HepG2 (cell line): ENCODE results near the gene PCSK7. TPM values are rescaled to one million over a fixed set of nuclear protein-coding genes. Genes with fewer than 3 reads are reported as not detected.

ENCODE experiments used
- ATAC-seq: fragments of 200-7000 bp; cut with Tn5 transposase; 3 replicates; pipeline ENCODE4 v1.9.1; 2020; ENCODE audit warnings: mild to moderate bottlenecking, moderate library complexity
- BruUV-seq: library from RNA; stranded (reverse); fragments of 400-500 nt; replicated peaks from 2 replicates; lab custom pipeline; 2021; lab: Mats Ljungman, UMichigan
- CTCF ChIA-PET: fragments of 300-600 bp; formaldehyde crosslinking; extraction: SDS; loops from one replicate; lab custom pipeline; 2021; ENCODE audit warnings: low total read pairs, inconsistent platforms, low intra/inter-chr PET ratio; lab: Yijun Ruan, JAX
- POLR2A ChIA-PET: fragments of 350-600 bp; sonication (Branson Sonifier 250); formaldehyde crosslinking; loops from one replicate; lab custom pipeline; 2020; ENCODE audit warnings: antibody characterized with exemption, inconsistent platforms; lab: Yijun Ruan, JAX
- DNase-seq: peaks from one replicate; pipeline ENCODE4 v3.0.0-alpha.2; 2015; ENCODE audit warnings: low spot score
- FAIRE-seq: peaks from 3 replicates; lab custom pipeline; 2011; peaks lifted over from hg19 to GRCh38; lab: Jason Lieb, UNC
- H2AFZ ChIP-seq: one replicate; pipeline ENCODE4 v1.6.1; 2011; ENCODE audit warnings: low read length, inconsistent platforms
- H3K27ac ChIP-seq: fragments of 300-600 bp; 3 replicates; pipeline ENCODE4 v1.8.0; 2011; ENCODE audit warnings: mixed run types, mild to moderate bottlenecking, mixed read lengths, low read length, inconsistent platforms; ENCODE audit not compliant: insufficient read depth; ENCODE audit errors: extremely low read length
- H3K27me3 ChIP-seq, 2 experiments: fragments of 200-600 bp in 1 of 2; 2 replicates in 1 of 2; 3 replicates in 1 of 2; pipeline versions ENCODE4 v1.6.0 to v1.8.0; 2011; ENCODE audit warnings: low read length in 2 of 2, mild to moderate bottlenecking in 2 of 2, moderate library complexity in 2 of 2, inconsistent platforms in 1 of 2; ENCODE audit not compliant: insufficient read depth in 2 of 2, control insufficient read depth in 1 of 2
- H3K36me3 ChIP-seq, 2 experiments: fragments of 200-600 bp in 1 of 2; replicated peaks in 1 of 2; 2 replicates in 1 of 2; 3 replicates in 1 of 2; pipeline versions ENCODE4 v1.5.1 to v1.8.0; 2011; ENCODE audit warnings: low read length in 2 of 2, inconsistent platforms in 1 of 2; ENCODE audit not compliant: insufficient read depth in 2 of 2, control insufficient read depth in 1 of 2
- H3K4me1 ChIP-seq: 2 replicates; pipeline ENCODE4 v1.5.1; 2012; ENCODE audit warnings: low read length, inconsistent platforms; ENCODE audit not compliant: insufficient read depth
- H3K4me2 ChIP-seq: 2 replicates; pipeline ENCODE4 v1.6.0; 2011; ENCODE audit warnings: low read depth, low read length, inconsistent platforms
- H3K4me3 ChIP-seq, 3 experiments: fragments of 200-600 bp in 1 of 3; sonication (generic), shearing (Covaris generic) in 1 of 3; replicated peaks in 1 of 3; 2 replicates each; pipeline ENCODE4 v1.5.1; 2011 to 2016; ENCODE audit warnings: low read length in 3 of 3, inconsistent platforms in 2 of 3, low read depth in 2 of 3, mild to moderate bottlenecking in 2 of 3, control low read depth in 1 of 3, mixed read lengths in 1 of 3; ENCODE audit not compliant: insufficient read depth in 1 of 3
- H3K79me2 ChIP-seq: one replicate; pipeline ENCODE4 v1.6.1; 2011; ENCODE audit warnings: low read length, inconsistent platforms; ENCODE audit not compliant: insufficient read depth
- H3K9ac ChIP-seq: 2 replicates; pipeline ENCODE4 v1.6.0; 2011; ENCODE audit warnings: mild to moderate bottlenecking, low read depth, low read length, inconsistent platforms; ENCODE audit not compliant: insufficient read depth
- H3K9me3 ChIP-seq: 2 replicates; pipeline ENCODE4 v1.5.1; 2012; ENCODE audit warnings: mild to moderate bottlenecking, low read length
- H4K20me1 ChIP-seq: 2 replicates; pipeline ENCODE4 v1.6.0; 2011; ENCODE audit warnings: inconsistent platforms, mild to moderate bottlenecking, low read length, moderate library complexity; ENCODE audit not compliant: insufficient read depth
- CHD2 ChIP-seq: IDR thresholded peaks from 2 replicates; pipeline ENCODE4 v1.6.1; 2011; ENCODE audit warnings: low read depth, low read length, improper control_type of control experiment
- JDP2 ChIP-seq: sonication (generic); formaldehyde crosslinking; IDR thresholded peaks from 2 replicates; pipeline ENCODE4 v1.8.1; 2022; ENCODE audit warnings: missing genetic modification reagents, borderline replicate concordance
- LBX2 ChIP-seq: sonication (generic); formaldehyde crosslinking; IDR thresholded peaks from 2 replicates; pipeline ENCODE4 v1.5.0; 2020; ENCODE audit warnings: missing genetic modification reagents, mild to moderate bottlenecking, borderline replicate concordance
- PCBP2 ChIP-seq: fragments of 200-400 bp; formaldehyde crosslinking; optimal IDR thresholded peaks from 2 replicates; pipeline ENCODE3; 2018; ENCODE audit warnings: low read length, low read depth; ENCODE audit not compliant: poor library complexity, severe bottlenecking
- SMYD3 ChIP-seq: sonication (generic); formaldehyde crosslinking; IDR thresholded peaks from 2 replicates; pipeline ENCODE4 v1.8.1; 2023; ENCODE audit warnings: mild to moderate bottlenecking, missing genetic modification reagents
- ZBED4 ChIP-seq: sonication (generic); formaldehyde crosslinking; IDR thresholded peaks from 2 replicates; pipeline ENCODE4 v1.4.0; 2020; ENCODE audit warnings: missing genetic modification reagents, borderline replicate concordance
- ZBTB49 ChIP-seq: sonication (generic); formaldehyde crosslinking; IDR thresholded peaks from 2 replicates; pipeline ENCODE4 v1.4.0; 2020; ENCODE audit warnings: missing genetic modification reagents, borderline replicate concordance
- ZC3H4 ChIP-seq: sonication (generic); formaldehyde crosslinking; IDR thresholded peaks from 2 replicates; pipeline ENCODE4 v1.4.0; 2020; ENCODE audit warnings: missing genetic modification reagents, borderline replicate concordance
- ZFP36 ChIP-seq: fragments of 150-350 bp; IDR thresholded peaks from 2 replicates; pipeline ENCODE4 v1.6.1; 2018; ENCODE audit warnings: borderline replicate concordance, low read length, low read depth; ENCODE audit not compliant: partially characterized antibody
- ZFP36L1 ChIP-seq: sonication (generic); formaldehyde crosslinking; IDR thresholded peaks from 2 replicates; pipeline ENCODE4 v1.8.0; 2022; ENCODE audit warnings: mild to moderate bottlenecking, missing genetic modification reagents, moderate library complexity
- ZNF124 ChIP-seq: sonication (generic); formaldehyde crosslinking; IDR thresholded peaks from 2 replicates; pipeline ENCODE4 v1.4.0; 2020; ENCODE audit warnings: missing genetic modification reagents
- ZNF431 ChIP-seq: sonication (generic); formaldehyde crosslinking; IDR thresholded peaks from 2 replicates; pipeline ENCODE4 v1.9.0; 2022; ENCODE audit warnings: missing genetic modification reagents, low read depth, mild to moderate bottlenecking, borderline replicate concordance
- ZNF432 ChIP-seq: sonication (generic); formaldehyde crosslinking; IDR thresholded peaks from 2 replicates; pipeline ENCODE4 v1.5.0; 2020; ENCODE audit warnings: missing genetic modification reagents, mild to moderate bottlenecking, borderline replicate concordance
- ZNF800 ChIP-seq: sonication (generic); formaldehyde crosslinking; IDR thresholded peaks from 2 replicates; pipeline ENCODE4 v1.4.0; 2020; ENCODE audit warnings: missing genetic modification reagents
- WGBS: methylation state at CpG from one replicate; pipeline ENCODE4 v1.1.6; 2017; ENCODE audit warnings: low lambda C conversion rate; 5-methylcytosine and 5-hydroxymethylcytosine counted together
- in situ Hi-C: cut with HindIII; loops from 2 replicates; pipeline ENCODE4 v1.10.0; 2017; ENCODE audit warnings: low pct_unique_long_range_greater_than_20kb; ENCODE audit not compliant: extremely low pct_ligation_motif_present
- intact Hi-C: fragments of 100-400 bp; cut with micrococcal nuclease; formaldehyde crosslinking; loops from one replicate; pipeline ENCODE4 v1.10.0; 2022; ENCODE audit not compliant: unreplicated experiment
- polyA plus RNA-seq, 8 experiments: library from polyadenylated mRNA; depleted of rRNA in 3 of 8; stranded (reverse) in 7 of 8; unstranded in 1 of 8; fragments of >200 nt; fragmentation: Illumina TruSeq in 4 of 8; extraction: Trizol in 4 of 8; gene quantifications; 2 replicates each; pipeline versions ENCODE4 v1.2.1 to v1.2.3, GENCODE V29; 2011 to 2016; ENCODE audit warnings: low read depth in 4 of 8, missing spikeins in 1 of 8, mixed read lengths in 1 of 8; ENCODE audit not compliant: insufficient read depth in 1 of 8
- total RNA-seq, 5 experiments: library from RNA; depleted of rRNA; stranded (reverse); fragments of >200 nt; fragmentation: Illumina TruSeq; extraction: Trizol; gene quantifications; 2 replicates each; pipeline ENCODE4 v1.2.3, GENCODE V29; 2016; ENCODE audit warnings: low read depth in 1 of 5

Gene PCSK7
- total and polyA plus RNA-seq, 2 of the 13 experiments (the other 11 are each of a cell fraction or from before 2014, with no cell fraction given) = 13.4 to 13.8 TPM

GRCh38 chr11:117166491-117166890 is 65.4 kb downstream of the PCSK7 start (continued):
- TF ChIP-seq ZC3H4 (CRISPR knock-in tag) (no peak), ZNF431 (CRISPR knock-in tag) (no peak), LBX2 (CRISPR knock-in tag) (no peak), ZFP36 (no peak), SMYD3 (CRISPR knock-in tag) (no peak)
- TF ChIP-seq, all 625 proteins: peak for 0

GRCh38 chr11:117160826-117161225 is 71.0 kb downstream of the PCSK7 start:
- ATAC-seq (no peak), FAIRE-seq (no peak), DNase-seq (no peak)
- H3K9me3 ChIP-seq = no peaks in the 10 kb centered on the region
- no TSS peak for BruUV-seq
- peaks cover 33% of the 10 kb centered on the region; the same call in 1 of the 2 replicates for H4K20me1 ChIP-seq
- no peak overlapping the region for H2AFZ ChIP-seq
- no peak overlapping the region for H3K4me3 ChIP-seq
- no peak overlapping the region for H3K9ac ChIP-seq
- H3K4me1 ChIP-seq = no peaks in the 10 kb centered on the region
- peaks cover 17 to 67% of the 10 kb centered on the region in 2 experiments for H3K36me3 ChIP-seq
- no peak overlapping the region for H3K27ac ChIP-seq
- POLR2A ChIA-PET = no interaction called here
- 99% methylated on average over 2 of the region's 2 CpGs for WGBS
- CTCF ChIA-PET = no interaction called here
- intact Hi-C loops = no loop called here
- peaks cover 42% of the 10 kb centered on the region for H3K79me2 ChIP-seq
- no peak overlapping the region for H3K4me2 ChIP-seq
- in situ Hi-C loops = no loop called here
- H3K27me3 ChIP-seq = no peaks in the 10 kb centered on the region
- TF ChIP-seq ZNF124 (CRISPR knock-in tag) = no peak
- TF ChIP-seq PCBP2 = no peak
- TF ChIP-seq CHD2 = no peak
- TF ChIP-seq JDP2 (CRISPR knock-in tag) = no peak
- no peak for TF ChIP-seq ZNF432
- no peak for TF ChIP-seq ZNF800 (CRISPR knock-in tag)
- no peak for TF ChIP-seq ZFP36L1
- TF ChIP-seq ZBED4 (CRISPR knock-in tag) = no peak
- no peak for TF ChIP-seq ZBTB49 (CRISPR knock-in tag)
